ENCODE measurements around the gene PHKG1.
"Not testable (repeated sequence)": the region's sequence is repeated elsewhere in the genome, so short reads cannot be mapped to it uniquely, and the experiment has no call there.

PHKG1 gene

GRCh38 chr7:56092789-56093531, at the start of gene PHKG1:
PHKG1 (minus strand) TSS chr7:56092952; CDS start chr7:56088941, 4,011 bp downstream.
- DNase-seq: no peak

DNA sequence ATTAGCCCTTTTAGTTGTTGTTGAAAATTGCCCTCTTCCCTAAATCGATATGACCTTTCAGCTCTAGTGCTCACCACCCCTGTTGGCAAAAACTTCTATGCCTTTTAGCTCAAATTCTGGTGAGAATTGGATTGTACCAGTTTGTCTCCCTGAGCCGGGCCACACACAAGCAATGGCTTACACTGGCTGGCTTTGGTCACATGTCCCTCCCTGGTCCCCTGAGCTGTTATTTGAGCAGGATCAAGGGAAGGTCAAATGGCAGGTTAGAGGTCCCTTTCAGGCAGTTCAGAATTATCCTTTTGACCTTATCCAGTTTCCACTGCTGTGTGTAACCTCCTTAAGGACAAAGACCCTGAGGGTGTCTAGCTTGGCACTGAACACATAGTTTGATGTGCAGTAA, 38.3 kb upstream of the PHKG1 start:
- not testable (repeated sequence) for DNase-seq

DNA sequence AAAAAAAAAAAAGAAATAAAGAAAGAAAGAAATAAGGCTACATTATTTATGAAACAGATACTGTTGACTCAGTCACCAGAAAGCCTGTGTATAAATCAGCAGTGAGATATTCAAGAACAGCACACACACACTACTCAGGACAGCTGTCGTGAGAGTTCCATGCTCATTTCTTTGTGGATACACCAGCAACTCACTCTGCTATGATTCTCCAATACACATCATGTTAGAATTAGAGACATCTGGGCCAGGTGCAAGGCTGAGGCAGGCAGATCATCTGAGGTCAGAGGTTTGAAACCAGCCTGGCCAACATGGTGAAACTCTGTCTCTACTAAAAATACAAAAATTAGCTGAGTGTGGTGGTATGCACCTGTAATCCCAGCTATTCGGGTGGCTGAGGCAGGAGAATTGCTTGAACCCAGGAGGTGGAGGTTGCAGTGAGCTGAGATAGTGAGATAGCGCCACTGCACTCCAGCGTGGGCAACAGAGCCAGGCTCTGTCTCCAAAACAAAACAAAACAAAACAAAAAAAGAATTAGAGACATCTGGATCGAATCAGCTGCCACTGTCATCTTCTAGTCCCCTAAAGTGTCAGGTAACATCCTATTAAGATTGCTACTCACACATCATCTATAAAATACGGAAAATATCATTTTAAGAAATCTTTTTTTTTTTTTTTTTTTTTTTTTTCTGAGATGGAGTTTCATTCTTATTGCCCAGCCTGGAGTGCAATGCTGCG, 34.7 kb upstream of the PHKG1 start:
- DNase-seq: no peak

- no peak for DNase-seq
Measured at GRCh38 chr7:56125831-56126230, 33.1 kb upstream of the PHKG1 start.

GRCh38 chr7:56124981-56125380, 32.2 kb upstream of the PHKG1 start:
- DNase-seq: no peak

DNA sequence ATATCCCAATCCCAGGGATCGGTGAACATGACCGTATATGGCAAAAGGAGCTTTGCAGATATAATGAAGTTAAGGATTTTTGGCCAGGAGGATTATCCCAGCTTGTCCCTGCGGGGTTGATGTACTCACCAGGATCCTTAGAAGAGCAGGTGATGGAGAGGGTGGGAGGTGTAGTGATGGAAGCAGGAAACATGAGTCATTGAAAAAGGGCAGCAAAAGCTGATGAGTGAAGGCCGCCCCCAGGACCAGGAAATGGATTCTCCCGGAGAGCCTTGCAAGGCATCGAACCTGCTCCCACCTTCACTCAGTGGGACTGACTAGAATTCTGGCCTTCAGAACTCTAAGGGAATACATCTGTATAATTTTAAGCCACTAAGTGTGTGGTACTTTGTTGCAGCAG, 28.7 kb upstream of the PHKG1 start:
- DNase-seq: no peak

DNA sequence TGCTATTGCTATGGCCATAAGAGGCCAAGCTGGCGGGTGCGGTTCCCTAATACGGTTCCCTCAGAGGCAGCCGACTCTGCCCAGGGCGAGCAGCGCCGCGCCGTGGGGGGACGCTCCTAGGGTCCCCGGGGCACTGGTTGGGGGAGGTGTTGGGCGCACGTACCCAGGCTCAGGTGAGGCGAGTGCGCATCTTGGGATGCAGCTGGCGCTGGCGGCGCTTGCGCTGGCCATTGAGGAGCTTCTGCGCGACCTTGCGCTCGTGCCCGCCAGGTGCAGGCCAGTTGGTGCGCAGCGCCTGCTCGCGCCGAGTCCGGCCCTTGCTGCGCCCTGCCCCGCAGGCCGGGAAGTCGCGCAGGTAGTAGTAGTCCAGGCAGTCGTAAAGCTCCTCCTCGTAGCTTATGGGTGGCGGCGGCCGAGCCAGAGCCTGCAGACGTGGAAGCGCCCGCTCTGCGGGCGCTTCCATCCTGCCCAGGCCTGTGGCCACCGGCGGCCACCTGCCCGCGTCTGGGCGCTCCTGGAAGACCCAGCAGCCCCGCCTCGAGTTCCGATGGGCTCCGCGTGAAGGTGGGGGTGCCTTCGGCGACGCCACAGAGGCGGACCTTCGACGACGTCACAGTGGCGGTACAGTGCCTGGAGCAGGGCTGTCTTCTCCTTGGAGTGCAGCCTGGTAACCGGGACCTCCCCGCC, 23.2 kb upstream of the PHKG1 start, which contains the start of gene NUPR2:
TSS of gene NUPR2 (minus strand) at position 566 of the 687 bp plus-strand sequence. CDS start at position 463, 103 bp downstream.
- DNase-seq: no peak

DNA sequence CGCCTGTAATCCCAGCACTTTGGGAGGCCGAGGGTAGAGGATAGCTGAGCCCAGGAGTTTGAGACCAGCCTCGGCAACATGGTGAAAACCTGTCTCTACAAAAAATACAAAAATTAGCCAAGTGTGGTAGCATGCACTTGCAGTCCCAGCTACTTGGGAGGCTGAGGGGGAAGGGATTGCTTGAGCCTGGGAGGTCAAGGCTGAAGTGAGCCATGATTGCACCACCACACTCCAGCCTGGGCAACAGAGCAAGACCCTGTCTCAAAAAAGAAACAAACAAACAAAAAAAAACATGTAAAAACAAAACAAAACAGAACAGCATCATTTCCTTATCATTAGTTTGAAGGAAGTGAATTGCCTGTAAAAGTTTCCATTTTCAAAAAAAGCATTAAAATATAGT, 19.5 kb upstream of the PHKG1 start:
- not testable (repeated sequence) for DNase-seq

DNA sequence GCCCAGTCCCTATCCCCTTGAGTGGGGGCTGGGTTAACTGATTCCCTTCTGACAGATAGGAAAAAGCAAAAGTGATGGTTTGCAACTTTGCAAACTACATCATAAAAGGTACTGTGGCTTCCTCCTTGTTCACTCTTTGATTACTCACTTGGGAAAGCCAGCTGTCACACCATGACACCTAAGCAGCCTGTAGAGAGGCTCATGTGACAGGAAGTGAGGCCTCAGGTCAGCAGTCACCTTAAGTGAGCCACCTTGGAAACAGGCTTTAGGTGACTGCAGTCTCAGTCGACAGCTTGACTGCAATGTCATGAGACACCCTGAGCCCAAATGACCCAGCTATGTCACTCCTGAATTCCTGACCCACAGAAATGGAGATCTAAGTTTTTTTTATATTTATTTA, 17.9 kb upstream of the PHKG1 start:
- DNase-seq: no peak

GRCh38 chr7:56107954-56108258, 15.2 kb upstream of the PHKG1 start:
- no peak for DNase-seq

GRCh38 chr7:56106108-56107073, 13.6 kb upstream of the PHKG1 start, which contains the start of gene CHCHD2:
CHCHD2 (minus strand) TSS chr7:56106476; CDS start chr7:56106413, 63 bp downstream.
- DNase-seq: peak; percentile 95

GRCh38 chr7:56105508-56105907, 12.8 kb upstream of the PHKG1 start:
- DNase-seq: peak; percentile 43

GRCh38 chr7:56104138-56104537, 11.4 kb upstream of the PHKG1 start:
- DNase-seq: not testable (repeated sequence)

DNA sequence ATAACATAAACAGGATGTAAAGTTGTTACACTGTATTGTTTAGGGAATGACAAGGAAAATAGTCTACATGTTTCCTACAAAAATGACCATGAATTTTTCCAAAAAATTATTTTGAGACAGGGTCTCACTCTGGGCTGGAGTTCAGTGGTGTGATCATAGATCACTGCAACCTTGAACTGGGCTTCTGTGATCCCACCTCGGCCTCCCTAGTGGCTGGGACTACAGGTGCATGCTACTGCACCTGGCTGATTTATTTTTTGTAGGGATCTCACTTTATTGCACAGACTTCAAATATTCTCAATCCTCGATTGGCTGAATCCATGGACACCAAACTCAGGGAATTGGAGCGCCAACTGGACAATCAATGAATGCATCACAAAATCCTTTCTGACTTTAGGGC, 6.9 kb upstream of the PHKG1 start:
- DNase-seq: no peak

- DNase-seq: not testable (repeated sequence)
Measured at GRCh38 chr7:56098187-56099008, 5.6 kb upstream of the PHKG1 start.

DNA sequence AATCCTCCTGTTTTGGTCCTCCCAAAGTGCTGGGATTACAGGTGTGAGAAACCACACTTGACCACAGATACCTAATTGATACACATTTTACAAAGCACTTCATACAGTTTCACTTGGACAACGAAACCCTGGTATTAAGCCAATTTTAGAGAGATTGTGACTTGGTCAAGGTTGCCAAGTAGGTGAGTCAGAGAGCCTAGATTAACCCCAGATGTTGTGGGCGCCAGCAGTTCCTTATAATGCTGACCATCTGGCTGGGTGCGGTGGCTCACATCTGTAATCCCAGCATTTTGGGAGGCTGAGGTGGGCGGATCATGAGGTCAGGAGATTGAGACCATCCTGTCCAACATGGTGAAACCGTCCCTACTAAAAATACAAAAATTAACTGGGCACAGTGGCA, 4.9 kb upstream of the PHKG1 start:
- DNase-seq: no peak

GRCh38 chr7:56092388-56092787, 364 bp downstream of the PHKG1 start:
- not testable (repeated sequence) for DNase-seq

DNA sequence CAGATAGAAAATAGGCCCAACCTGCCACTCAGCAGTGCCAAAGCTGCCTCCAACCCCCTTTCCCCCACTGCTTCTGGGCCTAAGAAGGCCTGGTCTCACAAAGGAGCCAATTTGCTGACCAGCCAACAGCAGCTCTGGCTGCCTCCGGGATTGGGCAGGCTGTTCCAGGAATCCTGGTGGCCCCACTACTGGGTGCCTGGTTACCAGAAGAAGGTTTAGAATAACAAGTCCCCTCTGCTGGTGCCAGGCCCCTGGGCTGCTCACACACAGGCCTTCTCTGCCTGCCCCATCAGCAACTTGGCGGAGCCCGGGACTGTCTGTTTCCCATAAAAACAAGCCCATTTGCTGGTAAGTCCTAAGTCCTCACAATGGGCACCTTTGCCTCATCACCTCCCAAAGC, 1.2 kb downstream of the PHKG1 start:
- DNase-seq: no peak

DNA sequence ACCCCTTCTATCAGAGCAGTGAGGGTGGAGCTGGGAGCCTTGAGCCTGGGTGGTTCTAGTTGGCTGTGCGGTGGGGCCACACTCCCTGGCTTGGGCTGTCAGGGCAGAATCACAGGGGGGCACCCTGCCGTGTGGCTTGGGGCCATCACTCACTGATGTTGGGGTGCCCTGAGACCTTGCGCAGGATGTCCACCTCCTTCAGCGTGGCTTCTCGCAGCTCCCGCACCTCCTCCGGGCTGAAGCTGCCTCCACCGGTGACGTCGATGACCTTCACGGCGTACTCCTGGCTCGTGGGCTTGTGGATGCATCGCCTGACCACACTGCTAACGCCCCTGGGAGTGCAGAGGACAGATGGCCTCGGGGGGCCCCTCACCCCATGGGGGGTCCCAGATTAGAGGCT, 5.3 kb downstream of the PHKG1 start:
- no peak for DNase-seq

GRCh38 chr7:56086761-56087160, 6.0 kb downstream of the PHKG1 start:
- no peak for DNase-seq

DNA sequence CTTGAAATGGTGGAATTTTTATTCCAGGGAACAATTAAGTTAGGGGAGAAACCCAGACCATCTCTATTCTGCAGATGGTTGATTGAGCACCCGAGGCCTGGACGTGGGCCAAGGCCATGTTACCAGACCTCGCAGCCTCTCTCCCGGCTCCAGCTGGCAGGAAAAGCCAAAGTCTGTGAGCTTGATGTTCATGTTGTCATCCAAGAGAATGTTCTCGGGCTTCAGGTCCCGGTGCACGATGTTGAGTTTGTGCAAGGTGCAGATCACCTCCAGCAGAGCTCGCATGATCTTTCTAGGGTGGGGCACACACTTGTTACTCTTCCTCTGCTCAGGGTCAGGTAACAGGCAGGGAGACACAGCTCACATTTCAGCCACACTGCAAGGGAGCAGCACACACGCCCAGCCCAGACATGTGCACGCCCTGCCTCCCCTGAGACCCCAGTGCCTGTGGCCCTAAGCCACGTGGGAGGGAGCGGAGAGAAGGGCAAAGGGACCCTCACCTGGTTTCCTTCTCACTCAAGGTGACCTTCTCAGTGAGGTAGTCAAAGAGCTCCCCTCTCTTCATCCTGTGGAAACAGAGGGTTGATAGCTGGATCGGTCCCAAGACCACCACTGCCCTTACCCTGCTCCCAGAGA, 9.5 kb downstream of the PHKG1 start:
- DNase-seq: no peak
